Measurements from ENCODE around the gene CRYBG1. TPM values are rescaled to one million over a fixed set of nuclear protein-coding genes. Genes with fewer than 3 reads are reported as not detected.

Gene CRYBG1
- total RNA-seq, 1 donor from 2014 or later: 2.2 TPM

Other genes with a start within 250 kb of the CRYBG1 start
- gene ATG5, start 35.0 kb upstream of the CRYBG1 start, total RNA-seq: 34.4 and 38.5 TPM in 2 replicates

Data from myocyte (in vitro differentiated cells).